ENCODE data around the gene NTM. TPM values are rescaled to one million over a fixed set of nuclear protein-coding genes. Genes with fewer than 3 reads are reported as not detected.

Gene NTM
- total and polyA plus RNA-seq, 12 donors: 0.43 to 3.0 (median 1.3) TPM

GRCh38 chr11:131632971-131633370, 262.6 kb downstream of the NTM start:
- DNase-seq: no peak
- intact Hi-C loops (cut with DNase I): no loop called here
- peaks cover 0 to 8% (median 0%) of the 10 kb centered on the region in 7 donors for H3K27me3 ChIP-seq
- no peaks in the 10 kb centered on the region for H3K36me3 ChIP-seq
- H3K4me3 ChIP-seq: no peak overlapping the region
- peaks cover 0 to 10% (median 0%) of the 10 kb centered on the region in 11 donors for H3K9me3 ChIP-seq
- WGBS, 2 donors: 82 to 86% methylated on average over 2 of the region's 2 CpGs
- no peak for ATAC-seq
- no peak overlapping the region for H3K27ac ChIP-seq
- no peaks in the 10 kb centered on the region for H3K4me1 ChIP-seq
- TF ChIP-seq CTCF (IDR thresholded peaks at IDR 0.05): no peak

GRCh38 chr11:131633921-131634715, 263.7 kb downstream of the NTM start:
- WGBS, 2 donors: 73 to 75% methylated on average over 8 of the region's 8 CpGs
- H3K9me3 ChIP-seq: peaks cover 0 to 10% (median 0%) of the 10 kb centered on the region in 11 donors

GRCh38 chr11:131637469-131638175, 267.2 kb downstream of the NTM start:
- intact Hi-C loops (cut with DNase I): no loop called here
- TF ChIP-seq CTCF (IDR thresholded peaks at IDR 0.05): no peak
- H3K27me3 ChIP-seq: peaks cover 0 to 19% (median 0%) of the 10 kb centered on the region in 7 donors
- H3K9me3 ChIP-seq: no peaks in the 10 kb centered on the region
- WGBS, 2 donors: 75 to 79% methylated on average over 6 of the region's 6 CpGs
- ATAC-seq: no peak
- no peak overlapping the region for H3K27ac ChIP-seq
- H3K4me3 ChIP-seq: no peak overlapping the region
- H3K36me3 ChIP-seq: no peaks in the 10 kb centered on the region
- DNase-seq: no peak
- no peaks in the 10 kb centered on the region for H3K4me1 ChIP-seq

More at GRCh38 chr11:131633921-131634715, 263.7 kb downstream of the NTM start:
- ATAC-seq (no peak), DNase-seq (no peak)
- no peak for TF ChIP-seq CTCF (IDR thresholded peaks at IDR 0.05)
- intact Hi-C loops (cut with DNase I): no loop called here
- H3K4me1 ChIP-seq: no peaks in the 10 kb centered on the region
- peaks cover 0 to 8% (median 0%) of the 10 kb centered on the region in 7 donors for H3K27me3 ChIP-seq
- no peak overlapping the region for H3K27ac ChIP-seq
- no peaks in the 10 kb centered on the region for H3K36me3 ChIP-seq
- H3K4me3 ChIP-seq: no peak overlapping the region

- no peak for TF ChIP-seq CTCF (IDR thresholded peaks at IDR 0.05)
- intact Hi-C loops (cut with DNase I): no loop called here
- H3K9me3 ChIP-seq: no peaks in the 10 kb centered on the region
- 78 to 86% methylated on average over 3 of the region's 3 CpGs for WGBS, 2 donors
- no peaks in the 10 kb centered on the region for H3K4me1 ChIP-seq
- ATAC-seq (no peak), DNase-seq (no peak)
- H3K4me3 ChIP-seq: no peak overlapping the region
- H3K36me3 ChIP-seq: no peaks in the 10 kb centered on the region
- no peak overlapping the region for H3K27ac ChIP-seq
- H3K27me3 ChIP-seq: peaks cover 0 to 23% (median 0%) of the 10 kb centered on the region in 7 donors
Measured at GRCh38 chr11:131638889-131639288, 268.5 kb downstream of the NTM start.
